OCI-M2 (cell line): ENCODE measurements around the gene SLC10A3.
A peak's percentile ranks its signal among the peaks of the same experiment; 100 is the strongest.

Experiments used
- DNase-seq: peaks from one replicate; lab custom pipeline; 2025; ENCODE audit not compliant: unreplicated experiment; lab: John Stamatoyannopoulos, UW

The SLC10A3 gene

DNA sequence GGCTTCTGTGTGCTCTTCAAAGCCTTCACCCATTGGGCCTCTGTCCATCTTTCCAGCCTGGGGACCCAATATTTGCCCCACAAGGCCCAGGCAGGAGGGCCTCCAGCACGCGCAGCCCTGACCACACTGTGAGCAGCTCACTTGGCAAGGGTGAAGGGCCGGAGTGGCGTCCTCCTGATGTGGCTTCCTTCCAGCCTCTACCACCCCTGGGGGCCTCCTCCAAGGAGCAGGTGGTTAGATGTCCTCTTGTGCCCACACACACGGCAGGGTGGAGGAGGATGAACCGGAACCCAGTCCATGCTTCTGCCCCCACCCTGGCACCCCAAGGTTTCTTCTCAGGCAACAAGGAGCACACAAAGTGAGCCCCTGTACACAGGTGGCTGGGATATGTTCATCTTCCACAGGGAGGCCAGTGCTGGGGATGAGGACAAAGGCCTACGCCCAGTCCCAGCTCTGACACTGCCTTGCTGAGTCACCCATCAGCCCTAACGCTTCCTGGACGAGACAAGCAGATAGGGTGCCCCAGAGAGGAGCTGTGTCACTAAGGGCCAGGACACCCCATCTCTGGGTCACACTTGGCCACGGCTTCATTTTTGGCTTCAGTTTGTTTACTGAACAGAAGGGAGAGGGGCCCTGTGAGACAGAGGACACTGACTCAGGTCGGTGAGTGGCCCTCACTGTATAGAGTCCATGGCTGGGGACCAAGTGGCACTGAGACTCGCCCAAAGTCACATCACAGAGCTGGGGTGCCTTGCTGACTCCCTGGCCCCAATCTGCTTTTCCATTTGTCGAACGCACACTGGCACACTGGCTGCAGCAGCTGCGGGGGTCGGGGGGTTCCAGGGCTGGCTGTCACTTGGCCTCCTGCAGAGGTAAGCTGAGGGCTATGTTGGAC is 5.9 kb downstream of the SLC10A3 start:
- DNase-seq, result no peak

DNA sequence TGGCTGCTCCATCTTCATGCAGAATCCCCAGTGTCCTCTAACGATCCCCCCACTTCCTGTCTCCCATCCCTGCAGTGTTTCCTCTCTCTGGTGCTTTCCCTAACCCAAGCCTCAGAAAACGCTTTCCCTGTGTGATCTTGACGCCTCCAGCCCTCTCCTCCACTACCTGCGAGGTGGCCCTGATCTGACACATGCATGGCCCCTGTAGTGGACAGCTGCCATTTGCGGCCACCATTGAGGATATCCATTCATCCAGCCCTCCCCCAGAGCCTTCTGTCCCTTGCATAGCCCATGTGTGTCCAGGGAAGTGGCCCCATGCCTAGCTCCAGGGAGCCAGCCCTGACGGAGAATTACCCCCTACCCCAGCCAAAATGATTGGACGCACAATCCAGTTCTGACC is 7.1 kb downstream of the SLC10A3 start:
- no peak for DNase-seq

DNA sequence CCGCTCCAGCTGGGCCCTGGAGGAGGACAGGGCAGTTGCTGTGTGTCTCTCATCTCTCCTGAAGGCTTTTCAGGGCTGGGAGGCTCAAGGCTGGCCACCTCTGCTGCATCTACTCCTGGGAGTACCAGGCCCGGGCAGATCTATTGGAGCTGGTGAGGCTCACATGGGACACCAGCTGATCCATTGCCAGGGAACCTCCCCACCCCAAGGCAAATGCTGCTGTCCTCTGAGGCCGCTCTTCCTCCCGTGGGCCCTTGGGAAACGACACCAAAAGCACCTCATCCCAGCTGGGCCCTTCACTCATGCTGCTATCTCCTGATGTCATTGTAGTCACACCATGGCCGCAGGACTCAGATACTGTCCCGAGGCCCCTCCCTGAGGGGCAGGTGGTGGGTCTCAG is 7.6 kb downstream of the SLC10A3 start:
- no peak for DNase-seq

DNA sequence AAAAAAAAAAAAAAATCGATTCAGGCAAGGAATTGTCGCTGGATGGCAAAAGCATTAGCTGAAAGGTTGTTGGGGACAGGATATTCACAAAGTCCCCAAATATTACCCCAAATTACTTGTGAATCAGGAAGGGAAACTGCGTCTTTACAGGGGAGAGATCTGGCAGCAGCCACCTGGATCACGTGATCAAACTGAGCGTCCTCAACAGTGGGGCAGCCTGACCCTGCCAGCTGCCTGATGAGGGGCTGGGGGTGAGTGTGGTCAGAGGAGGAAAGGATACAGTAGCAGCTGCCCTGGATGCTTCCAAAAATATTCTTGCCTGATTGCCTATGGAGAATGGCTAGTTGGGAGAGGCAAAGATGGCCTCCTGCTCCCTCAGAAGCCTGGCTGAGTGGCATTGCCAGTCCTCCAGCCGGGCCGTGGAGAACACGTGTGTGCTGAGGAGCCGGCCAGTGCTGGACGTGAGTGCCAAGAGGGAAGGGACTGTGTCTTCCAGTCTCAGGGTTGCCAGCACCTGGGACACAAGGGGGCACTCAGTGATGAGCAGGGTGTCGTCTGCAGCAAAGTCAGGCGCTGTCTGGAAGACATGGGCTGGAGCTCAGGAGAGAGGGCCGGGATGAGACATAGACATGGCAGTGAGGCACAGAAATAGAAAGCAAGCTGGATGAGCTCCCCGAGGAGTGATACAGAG is 8.4 kb downstream of the SLC10A3 start:
- no peak for DNase-seq

DNA sequence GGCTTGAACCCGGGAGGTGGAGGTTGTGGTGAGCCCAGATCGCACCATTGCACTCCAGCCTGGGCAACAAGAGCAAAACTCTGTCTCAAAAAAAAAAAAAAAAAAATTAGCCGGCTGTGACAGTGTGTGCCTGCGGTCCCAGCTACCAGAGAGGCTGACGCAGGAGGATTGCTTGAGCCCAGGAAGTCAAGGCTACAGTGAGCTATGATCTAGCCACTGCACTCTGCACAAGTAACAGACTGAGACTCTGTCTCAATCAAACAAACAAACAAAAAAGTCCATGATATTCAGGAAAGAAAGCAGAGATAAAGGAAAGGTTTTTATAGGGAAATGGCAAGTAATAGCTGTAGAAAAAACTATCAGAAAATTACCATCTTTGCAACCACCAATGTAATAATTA is 9.2 kb downstream of the SLC10A3 start:
- no peak for DNase-seq

DNA sequence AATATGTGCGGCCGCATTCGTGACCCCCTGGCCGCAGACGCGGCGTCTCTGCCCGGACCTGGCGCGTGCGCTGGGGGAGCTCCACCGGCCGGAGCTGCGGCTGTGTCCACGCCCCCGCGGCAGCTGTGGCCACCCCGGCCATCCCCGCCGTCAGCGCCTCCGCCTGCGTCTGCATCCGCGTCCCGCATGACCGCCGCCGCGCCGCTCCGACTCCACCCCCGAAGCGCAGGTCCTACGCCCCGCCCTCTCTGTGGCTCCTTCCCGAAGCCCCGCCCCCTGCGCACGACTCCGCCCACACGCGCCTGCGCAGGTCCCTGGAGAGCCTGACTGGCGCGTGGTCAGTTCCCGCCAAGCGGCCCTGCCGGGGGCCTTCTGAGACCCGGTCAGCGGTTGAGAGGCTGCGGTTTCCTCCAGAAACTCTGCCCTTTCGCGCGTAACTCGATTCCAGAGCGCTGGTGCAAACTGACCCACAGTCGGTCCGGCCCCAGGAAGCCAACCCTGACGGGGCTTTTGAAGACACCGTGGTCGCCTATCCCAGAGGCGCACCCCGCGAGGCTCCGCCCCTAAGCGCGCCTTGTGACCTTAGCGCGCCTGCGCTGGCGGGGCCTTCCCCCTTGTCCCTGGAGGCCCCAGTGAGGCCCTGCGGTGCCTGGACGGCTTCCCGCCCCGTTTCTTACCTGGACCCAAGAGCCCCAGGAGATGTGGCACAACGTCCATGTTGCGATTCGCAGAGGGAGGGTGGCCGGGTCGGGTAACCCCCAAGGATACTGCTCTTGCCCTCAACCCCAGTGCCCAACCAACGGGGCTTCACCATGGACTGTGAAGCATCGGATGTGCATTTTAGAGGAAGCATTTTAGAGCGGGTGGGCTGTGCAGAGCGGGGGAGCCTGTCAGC is 11.5 kb downstream of the SLC10A3 start, which contains the start of gene LAGE3:
TSS of gene LAGE3 (minus strand) at position 554 of the 895 bp plus-strand sequence. CDS start at position 188, 366 bp downstream.
- DNase-seq, result peak; percentile 57

DNA sequence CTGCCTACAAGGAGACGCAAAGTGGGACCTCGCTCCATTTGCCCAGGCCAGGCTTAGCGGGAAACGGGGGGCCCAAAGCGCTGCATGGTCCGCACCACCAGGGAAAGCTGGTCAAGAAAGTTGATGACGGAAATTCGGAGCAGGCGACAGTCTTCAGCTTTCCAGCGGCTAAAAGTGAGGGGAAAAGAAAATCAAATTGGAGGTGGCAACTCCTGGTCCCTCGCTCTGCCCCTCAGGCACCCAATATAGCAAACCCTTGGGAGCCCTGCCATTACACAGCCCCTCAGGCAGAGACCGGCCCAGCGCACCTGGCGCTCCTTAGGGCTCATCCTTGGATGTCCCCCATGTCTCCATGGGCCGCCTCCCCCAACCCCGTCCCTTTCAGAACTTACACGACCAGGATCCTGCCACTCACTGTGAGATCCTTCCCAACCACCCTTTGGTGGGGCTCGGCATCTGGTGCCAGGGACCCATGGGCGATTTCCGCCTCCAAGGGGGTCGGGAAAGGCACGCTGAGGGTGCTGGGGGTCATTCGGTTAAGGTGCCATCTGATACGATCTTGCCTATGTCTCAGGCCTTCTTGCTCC is 12.4 kb downstream of the SLC10A3 start:
- no peak for DNase-seq

DNA sequence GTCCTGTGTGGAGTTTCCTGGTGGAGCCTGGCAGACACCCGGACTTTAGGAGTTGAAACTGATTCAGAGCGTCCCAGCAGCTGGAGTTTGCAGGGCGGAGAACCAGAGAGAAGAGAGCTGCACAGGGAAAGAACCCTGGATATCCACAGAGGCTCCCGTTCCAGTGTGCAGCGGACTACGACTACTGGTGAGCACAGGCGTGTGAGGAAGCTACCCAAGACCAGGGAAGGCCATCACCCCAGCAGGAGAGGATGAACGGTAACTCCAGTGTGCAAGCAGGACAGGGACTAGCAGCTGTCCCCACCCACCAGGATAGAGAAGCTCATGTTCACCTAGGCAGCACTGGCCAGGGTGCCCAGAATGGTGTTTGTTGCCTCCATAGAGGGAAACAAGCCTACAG is 13.6 kb downstream of the SLC10A3 start:
- DNase-seq, result no peak

DNA sequence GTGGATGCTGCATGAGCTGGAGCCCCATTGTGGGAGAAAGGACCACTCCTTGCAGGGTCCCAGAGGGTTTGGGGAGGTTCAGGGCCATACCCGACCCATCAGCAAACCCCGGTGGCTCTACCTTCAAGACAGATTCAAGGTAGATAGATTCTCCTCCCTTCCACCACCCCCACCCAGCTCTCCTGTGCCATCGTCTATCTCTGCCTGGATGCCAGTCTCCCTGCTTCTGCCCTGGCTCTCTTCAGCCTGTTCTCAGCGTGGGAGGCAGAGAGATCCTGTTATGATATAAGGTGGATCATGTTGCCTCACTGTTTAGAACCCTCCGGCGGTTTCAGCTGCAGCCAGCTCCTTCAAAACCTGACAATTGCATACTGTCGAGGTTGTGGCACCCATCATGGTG is 16.7 kb downstream of the SLC10A3 start:
- DNase-seq, result no peak

DNA sequence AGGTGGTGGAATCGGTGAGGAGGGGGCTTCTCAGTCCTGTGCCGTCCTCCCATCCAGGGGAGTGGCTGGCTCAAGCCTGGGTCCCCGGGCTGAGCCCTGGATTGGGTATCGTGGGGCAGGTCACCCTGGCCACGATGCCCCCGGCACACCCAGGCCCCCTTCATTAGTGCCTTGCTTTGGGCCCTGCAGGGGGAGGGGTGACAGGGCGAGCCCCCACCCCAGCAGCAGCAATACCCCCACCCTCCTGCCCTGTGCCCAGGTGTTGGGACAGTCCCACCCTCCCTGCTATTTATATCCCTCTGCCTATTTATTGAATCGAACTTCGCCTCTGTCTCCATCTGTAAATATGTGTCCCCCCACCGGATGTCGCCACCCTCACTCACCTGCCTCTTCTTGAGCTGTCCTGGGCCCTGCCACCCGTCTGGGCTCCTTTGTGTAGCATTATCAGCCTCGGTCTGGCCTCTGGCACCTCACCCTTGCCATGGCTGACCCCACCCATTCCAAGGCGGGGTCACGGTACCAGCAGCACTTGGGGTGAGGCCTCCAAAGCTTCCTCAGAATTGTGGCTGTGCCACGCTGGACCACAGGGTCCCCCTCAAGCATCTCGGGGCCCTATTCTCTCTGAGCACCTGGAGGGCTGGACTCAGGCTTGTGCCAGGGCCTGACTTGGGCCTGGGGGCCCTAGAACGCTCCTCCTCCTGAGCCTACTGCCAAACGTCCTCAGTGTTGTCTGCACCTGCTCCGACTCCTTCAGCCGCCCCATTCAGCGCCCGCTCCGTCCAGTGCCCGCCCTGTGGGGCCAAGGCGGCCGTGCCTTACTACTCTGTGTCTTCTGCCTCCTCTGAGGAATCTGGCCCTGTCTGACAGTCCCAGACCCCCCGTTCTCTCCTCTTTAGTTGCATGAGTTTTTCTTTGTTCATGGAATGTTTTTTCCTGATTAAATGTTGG is 17.5 kb downstream of the SLC10A3 start:
- no peak for DNase-seq

DNA sequence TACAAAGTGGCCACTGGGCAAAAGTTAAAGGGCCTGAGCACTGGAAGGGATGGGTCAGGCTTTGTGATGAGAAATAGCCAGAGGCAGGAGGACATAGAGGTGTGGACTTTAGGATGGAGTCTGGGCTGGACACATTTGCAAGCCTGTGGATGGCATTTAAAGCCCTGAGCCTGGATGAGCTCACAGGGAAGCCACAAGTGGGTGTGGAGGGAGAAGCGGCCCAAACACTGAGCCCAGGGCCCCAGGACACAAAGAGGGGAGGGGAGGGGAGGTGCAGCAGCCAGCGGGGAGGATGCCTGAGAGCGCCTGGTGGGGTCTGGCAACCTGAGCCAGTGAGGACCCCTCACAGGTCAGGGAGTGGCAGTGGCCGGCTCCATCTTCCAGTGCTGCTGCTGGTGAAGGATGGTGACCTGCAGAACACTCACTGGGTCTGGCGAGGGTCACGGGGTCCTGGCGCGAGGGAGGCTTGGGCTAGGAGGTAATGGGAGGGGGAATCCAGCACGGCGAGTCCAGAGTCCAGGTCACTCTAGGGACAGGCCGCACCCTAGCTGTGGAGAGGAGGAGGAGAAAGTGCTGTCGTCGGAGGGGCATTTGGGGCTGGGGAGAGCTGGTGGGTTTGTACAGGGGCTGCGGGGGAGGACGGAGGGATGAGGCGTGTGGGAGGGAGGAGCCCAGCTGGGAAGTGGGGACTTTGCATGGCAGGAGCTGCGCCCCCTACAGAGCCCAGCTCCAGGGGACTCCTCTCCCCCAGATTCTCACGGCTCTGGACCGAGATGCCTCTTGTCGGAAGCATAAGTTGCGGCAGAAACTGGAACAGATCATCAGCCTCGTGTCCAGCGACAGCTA is 18.4 kb downstream of the SLC10A3 start:
- DNase-seq, result no peak

DNA sequence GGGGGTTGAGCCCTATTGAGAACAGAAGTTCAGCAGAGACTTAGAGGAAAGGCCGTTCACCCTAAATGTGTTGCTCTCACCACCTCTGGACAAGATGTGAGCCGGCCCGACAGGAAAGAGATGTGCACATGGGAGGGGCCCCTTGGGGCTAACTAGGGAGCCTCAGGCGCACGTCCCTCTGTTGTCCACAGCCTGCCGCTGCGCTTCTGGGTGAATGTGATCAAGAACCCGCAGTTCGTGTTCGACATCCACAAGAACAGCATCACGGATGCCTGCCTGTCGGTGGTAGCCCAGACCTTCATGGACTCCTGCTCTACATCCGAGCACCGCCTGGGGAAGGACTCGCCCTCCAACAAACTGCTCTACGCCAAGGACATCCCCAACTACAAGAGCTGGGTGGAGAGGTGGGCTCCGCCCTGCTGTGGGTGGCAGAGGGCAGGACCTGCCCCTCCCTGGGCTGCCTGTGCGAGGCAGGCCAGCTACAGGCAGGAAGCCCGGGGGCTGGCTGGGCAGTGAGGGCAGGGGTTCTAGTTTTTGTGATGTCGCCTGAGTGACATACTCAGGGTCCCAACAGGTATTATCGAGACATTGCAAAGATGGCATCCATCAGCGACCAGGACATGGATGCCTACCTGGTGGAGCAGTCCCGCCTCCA is 19.4 kb downstream of the SLC10A3 start:
- DNase-seq, result no peak

DNA sequence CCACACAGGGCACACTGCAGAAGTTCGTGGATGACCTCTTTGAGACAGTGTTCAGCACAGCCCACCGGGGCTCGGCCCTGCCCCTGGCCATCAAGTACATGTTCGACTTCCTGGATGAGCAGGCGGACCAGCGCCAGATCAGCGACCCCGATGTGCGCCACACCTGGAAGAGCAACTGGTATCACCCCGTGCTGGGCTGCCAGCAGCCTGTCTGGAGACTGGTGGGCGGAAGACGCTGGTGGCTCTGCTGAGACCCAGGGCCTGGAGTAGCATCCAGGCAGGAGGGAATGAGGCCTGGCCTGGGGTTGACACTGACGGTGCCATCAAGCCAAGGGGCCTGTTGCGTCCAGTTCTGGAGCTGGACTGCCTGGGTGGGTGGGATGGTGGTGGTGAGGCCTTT is 20.0 kb downstream of the SLC10A3 start:
- DNase-seq, result no peak

DNA sequence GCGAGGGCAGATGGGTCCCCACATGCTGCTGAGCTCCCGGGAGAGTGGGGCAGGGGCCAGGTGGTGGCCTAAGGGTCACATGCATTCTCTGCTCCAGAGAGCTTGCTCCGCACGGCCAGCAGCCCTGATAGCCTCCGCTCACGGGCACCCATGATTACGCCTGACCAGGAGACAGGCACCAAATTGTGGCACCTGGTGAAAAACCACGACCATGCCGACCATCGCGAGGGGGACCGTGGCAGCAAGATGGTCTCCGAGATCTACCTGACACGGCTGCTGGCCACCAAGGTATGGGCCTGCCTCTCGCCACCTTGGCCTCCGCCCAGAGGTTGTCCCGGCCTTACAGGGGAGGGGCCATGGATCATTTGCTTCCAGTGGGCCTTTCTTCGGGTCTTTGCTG is 20.5 kb downstream of the SLC10A3 start:
- DNase-seq, result no peak

DNA sequence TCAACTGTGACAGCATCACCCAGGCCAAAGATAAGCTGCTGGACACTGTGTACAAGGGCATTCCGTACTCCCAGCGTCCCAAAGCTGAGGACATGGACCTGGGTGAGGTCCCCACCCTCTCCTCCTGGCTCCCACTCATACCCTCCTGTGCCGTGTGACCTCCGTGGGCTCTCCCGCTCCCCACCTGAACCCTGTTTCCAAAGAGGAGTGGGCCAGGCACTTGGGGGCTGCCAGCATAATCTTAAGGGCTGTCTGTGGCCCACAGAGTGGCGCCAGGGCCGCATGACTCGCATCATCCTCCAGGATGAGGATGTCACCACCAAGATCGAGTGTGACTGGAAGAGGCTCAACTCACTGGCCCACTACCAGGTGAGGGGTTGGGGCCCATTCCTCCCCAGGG is 21.3 kb downstream of the SLC10A3 start:
- no peak for DNase-seq

DNA sequence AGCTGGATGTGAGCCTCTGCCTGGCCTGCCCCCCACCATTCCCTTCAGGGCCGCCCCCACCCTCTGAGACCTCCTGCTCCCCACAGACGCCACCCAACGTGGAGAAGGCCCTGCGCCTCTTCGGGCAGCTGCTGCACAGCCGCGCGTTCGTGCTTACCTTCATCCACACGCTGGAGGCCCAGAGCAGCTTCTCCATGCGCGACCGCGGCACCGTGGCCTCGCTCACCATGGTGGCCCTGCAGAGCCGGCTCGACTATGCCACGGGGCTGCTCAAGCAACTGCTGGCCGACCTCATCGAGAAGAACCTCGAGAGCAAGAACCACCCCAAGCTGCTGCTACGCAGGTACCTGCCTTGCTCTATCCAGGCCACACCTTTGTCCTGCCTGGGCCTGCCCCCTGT is 22.2 kb downstream of the SLC10A3 start:
- DNase-seq, result no peak

DNA sequence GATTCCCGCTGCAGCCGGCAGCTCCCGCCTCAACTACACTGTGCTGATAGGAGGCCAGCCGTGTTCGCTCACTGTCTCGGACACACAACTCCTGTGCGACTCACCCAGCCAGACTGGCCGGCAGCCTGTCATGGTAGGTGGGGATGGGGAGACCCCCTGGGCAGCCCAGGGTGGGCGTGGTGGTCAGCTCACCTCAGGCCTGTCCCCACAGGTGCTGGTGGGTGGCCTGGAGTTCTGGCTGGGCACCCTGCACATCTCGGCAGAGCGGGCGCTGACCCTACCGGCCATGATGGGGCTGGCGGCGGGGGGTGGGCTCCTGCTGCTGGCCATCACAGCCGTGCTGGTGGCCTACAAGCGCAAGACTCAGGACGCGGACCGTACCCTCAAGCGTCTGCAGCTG is 22.9 kb downstream of the SLC10A3 start:
- DNase-seq, result no peak

DNA sequence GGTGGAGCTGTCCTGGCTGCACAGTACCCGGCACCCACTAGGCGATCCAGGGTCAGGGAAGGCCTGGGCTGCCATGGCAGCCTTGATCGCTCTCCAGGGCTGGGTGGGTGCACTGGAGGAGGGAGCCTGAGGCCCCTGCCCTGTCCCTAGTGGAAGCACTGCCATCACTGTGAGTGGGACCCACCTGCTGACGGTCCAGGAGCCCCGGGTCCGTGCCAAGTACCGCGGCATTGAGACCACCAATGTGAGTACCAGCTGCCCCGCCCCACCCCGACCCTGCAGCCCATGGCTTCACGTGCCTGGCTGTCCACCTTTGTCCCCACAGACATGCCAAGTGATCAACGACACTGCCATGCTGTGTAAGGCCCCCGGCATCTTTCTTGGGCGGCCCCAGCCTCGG is 23.5 kb downstream of the SLC10A3 start:
- DNase-seq, result no peak
